Muscle layer of duodenum (tissue), 2 donors: ENCODE data around the gene SIGLEC11.

Source experiments
- H3K27ac ChIP-seq: one replicate; pipeline ENCODE4 v1.7.0; 2013; ENCODE audit warnings: mild to moderate bottlenecking, low read length
- H3K27me3 ChIP-seq: one replicate; pipeline ENCODE4 v1.7.0; 2013; ENCODE audit warnings: low read depth, mild to moderate bottlenecking, control low read depth, low read length
- H3K36me3 ChIP-seq, 2 donors: one replicate each; pipeline ENCODE4 v1.7.0; 2013; ENCODE audit warnings: low read length in 2 of 2, control low read depth in 1 of 2, mild to moderate bottlenecking in 1 of 2; ENCODE audit not compliant: insufficient read depth in 2 of 2, control insufficient read depth in 1 of 2
- H3K4me1 ChIP-seq, 2 donors: one replicate each; pipeline ENCODE4 v1.7.0; 2013; ENCODE audit warnings: low read length in 2 of 2, mild to moderate bottlenecking in 2 of 2, control low read depth in 1 of 2, moderate library complexity in 1 of 2; ENCODE audit not compliant: insufficient read depth in 2 of 2, control insufficient read depth in 1 of 2
- H3K4me3 ChIP-seq, 2 donors: one replicate each; pipeline ENCODE4 v1.7.0; 2013; ENCODE audit warnings: low read length in 2 of 2, low read depth in 1 of 2, mild to moderate bottlenecking in 1 of 2
- H3K9me3 ChIP-seq, 2 donors: one replicate each; pipeline ENCODE4 v1.7.0; 2013; ENCODE audit warnings: low read length in 2 of 2, control low read depth in 1 of 2, mild to moderate bottlenecking in 1 of 2; ENCODE audit not compliant: control insufficient read depth in 1 of 2
- donor health status: healthy.

SIGLEC11 gene

DNA sequence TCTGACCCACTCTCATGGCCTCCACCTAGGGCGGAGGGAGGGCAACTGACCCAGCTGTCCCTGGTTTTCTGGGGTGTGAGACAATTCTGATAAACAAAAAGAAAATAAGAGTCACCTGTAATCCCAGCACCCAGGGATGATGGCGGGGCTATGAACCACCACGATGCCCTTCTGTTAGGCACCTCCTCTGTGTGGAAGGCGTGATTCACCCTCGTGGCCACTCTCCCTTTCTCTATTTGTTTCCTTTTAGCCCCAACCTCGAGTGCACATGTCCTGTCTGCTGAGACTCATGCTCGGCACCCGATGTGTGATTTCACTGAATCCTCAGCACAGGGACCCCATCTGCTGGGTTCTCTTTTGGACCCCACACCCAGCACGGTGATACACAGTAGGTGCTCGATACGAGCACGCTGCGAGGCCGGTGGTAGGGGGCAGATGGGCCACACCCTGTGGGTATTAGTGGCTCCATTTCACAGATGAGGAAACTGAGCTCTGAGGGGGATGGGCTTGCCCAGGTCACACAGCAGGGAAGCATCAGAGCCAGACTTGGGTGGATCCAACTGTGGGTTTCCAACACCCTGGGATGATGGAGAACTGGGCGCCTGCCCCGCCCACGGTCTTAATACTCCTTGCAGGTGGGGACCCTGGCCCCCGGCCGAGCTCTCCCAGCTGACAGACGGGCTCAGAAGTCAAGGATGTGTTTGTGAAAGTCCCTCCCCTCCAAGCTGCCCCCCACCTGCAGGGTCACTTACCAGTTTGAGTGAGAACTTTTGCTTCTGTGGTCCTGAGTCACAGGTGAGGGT, 39.3 kb upstream of the SIGLEC11 start:
- no peak overlapping the region for H3K27ac ChIP-seq
- H3K4me1 ChIP-seq, result peaks cover 0 to 14% of the 10 kb centered on the region in 2 donors
- H3K27me3 ChIP-seq, result no peaks in the 10 kb centered on the region
- no peak overlapping the region for H3K4me3 ChIP-seq
- H3K9me3 ChIP-seq, result no peaks in the 10 kb centered on the region
- H3K36me3 ChIP-seq, result peaks cover 37 to 75% of the 10 kb centered on the region in 2 donors

DNA sequence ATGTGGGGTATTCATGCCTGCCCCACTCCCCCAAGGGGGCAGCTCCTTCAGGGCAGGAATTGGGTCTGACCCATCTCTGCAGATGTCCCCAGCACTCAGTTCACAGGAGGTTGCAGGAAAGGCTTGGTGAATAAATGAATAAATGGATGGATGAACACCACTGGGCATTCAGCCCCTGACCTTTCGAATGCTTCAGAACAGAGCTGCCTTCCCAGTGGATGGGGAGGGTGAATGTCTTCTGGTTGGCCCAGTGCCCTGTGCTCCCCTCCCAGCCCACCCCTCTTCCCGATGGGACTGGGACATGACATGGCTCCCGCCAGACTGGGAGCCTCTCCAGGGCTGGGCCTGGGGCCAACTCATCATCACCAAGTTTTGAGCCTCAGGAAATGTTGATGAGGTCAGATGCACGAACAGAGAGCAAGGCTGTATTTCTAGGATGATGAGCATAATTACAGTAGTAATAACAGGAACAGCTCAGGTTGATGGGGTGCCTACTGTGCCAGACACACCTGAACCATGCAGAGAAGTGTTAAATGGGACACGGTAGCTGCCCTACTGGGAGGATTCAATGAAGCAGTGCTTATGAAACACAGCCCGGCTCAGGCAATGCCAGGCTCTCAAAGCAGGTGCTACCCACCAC, 38.5 kb upstream of the SIGLEC11 start:
- H3K27me3 ChIP-seq, result no peaks in the 10 kb centered on the region
- H3K27ac ChIP-seq, result no peak overlapping the region
- H3K4me3 ChIP-seq, result no peak overlapping the region
- peaks cover 0 to 12% of the 10 kb centered on the region in 2 donors for H3K4me1 ChIP-seq
- H3K9me3 ChIP-seq, result no peaks in the 10 kb centered on the region
- peaks cover 42 to 82% of the 10 kb centered on the region in 2 donors for H3K36me3 ChIP-seq

DNA sequence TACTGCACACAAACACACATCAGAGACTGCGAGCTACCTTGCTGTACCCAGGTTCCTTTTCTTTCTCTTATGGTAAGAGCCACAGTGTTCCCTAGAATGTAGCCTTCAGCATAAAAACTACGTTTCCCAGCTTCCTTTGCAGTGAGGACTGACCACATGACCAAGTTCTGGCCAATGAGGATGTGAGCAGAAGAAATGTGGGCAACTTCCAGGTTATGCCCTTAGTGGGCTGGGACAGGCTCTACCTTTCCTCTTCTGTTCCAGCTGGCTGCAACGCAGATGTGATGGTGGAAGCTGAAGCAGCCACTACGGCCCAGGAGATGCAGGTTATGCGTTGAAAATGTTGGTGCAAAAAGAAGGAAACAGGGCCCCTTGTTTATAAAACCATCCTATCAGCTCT, 36.7 kb upstream of the SIGLEC11 start:
- H3K27ac ChIP-seq, result no peak overlapping the region
- no peaks in the 10 kb centered on the region for H3K9me3 ChIP-seq
- H3K4me3 ChIP-seq, result no peak overlapping the region
- H3K36me3 ChIP-seq, result peaks cover 51 to 87% of the 10 kb centered on the region in 2 donors
- H3K27me3 ChIP-seq, result no peaks in the 10 kb centered on the region
- no peaks in the 10 kb centered on the region for H3K4me1 ChIP-seq

DNA sequence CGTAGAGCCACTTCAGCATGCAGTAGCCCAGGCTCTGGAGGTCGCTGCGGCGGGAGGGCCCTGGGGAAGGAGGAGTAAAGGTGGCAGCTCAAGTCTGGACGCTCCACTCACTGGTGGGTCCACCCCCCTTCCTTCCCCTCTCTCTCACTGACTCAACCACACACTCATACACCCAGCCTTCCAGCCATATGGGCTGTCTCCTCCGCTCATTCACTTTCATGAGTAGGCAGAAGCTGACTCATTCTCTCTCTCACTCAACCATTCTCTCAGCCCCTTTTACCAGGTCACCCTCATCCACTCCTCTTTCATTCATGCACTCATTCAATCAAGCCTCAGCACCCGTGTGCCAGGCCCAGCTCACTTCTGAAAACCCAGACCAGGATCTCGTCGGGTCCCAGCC, 27.5 kb upstream of the SIGLEC11 start:
- Histone ChIP-seq H3K4me1 (no peaks in the 10 kb centered on the region), H3K4me3 (no peak overlapping the region), H3K27me3 (no peaks in the 10 kb centered on the region), H3K9me3 (no peaks in the 10 kb centered on the region), H3K27ac (no peak overlapping the region), H3K36me3 (peaks cover 39 to 82% of the 10 kb centered on the region in 2 donors)

DNA sequence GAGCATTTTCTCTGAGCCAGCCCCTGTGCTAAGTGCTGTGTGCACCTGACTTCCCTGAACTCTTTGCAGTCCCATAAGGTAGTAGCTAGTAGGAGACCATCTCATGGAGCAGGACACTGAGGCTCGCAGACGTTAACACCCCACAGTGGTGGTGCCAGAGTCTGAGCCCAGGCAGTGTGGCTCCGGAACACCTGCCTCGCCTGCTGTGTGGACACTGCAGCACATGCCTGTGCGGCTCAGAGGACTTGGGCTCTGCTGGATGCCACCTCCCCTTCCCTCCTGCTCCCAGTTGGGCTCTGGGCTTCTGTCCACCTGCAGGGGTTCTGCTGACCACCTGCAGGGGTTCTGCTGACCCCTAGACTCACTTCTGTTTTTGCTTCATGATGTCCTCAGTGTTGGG, 27.0 kb upstream of the SIGLEC11 start:
- no peaks in the 10 kb centered on the region for H3K4me1 ChIP-seq
- H3K9me3 ChIP-seq, result no peaks in the 10 kb centered on the region
- H3K36me3 ChIP-seq, result peaks cover 39 to 83% of the 10 kb centered on the region in 2 donors
- no peaks in the 10 kb centered on the region for H3K27me3 ChIP-seq
- no peak overlapping the region for H3K4me3 ChIP-seq
- no peak overlapping the region for H3K27ac ChIP-seq

DNA sequence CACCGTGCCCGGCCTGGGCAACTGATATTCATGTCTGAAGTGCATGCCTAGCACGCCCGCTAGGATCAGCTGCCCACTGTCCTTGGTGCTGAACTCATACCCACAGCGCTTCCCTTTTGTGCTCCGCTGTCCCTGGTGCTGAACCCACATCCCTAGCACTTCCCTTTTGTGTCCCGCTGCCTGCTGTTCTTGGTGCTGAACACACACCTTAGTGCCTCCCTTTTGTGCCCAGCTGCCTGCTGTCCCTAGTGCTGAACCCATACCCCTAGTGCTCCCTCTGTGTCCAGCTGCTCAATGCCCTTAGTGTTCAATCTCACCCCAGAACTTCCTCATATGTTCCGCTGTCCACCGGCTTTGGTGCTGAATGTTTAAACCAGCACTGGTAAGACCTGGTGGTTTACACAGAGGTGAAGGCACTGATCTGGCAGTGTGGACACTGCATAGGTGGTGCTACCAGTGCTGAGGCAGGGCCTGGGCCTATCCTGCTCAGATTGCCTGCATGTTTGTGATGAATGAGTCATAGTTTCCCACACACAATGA, 26.3 kb upstream of the SIGLEC11 start:
- no peaks in the 10 kb centered on the region for H3K27me3 ChIP-seq
- H3K9me3 ChIP-seq, result no peaks in the 10 kb centered on the region
- H3K36me3 ChIP-seq, result peaks cover 44 to 78% of the 10 kb centered on the region in 2 donors
- H3K27ac ChIP-seq, result no peak overlapping the region
- no peak overlapping the region for H3K4me3 ChIP-seq
- H3K4me1 ChIP-seq, result no peaks in the 10 kb centered on the region

DNA sequence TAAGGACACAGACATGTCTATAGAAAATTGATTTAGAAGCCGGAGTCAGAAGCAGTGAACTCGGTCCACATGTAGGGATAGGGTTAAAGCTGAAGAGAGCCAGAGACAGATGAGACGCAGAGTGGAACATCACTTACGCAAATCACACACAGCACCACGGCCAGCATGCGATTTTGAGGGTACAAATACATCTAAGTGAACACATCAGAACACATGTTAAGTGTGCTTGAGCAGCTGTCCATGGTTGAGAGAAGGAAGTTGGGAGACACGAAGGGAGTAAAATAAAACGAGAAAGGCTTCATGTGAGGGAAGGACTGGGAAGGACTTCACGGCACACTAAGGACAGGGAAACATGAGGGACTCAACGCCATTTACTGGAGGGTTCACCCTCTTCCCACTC, 25.4 kb upstream of the SIGLEC11 start:
- Histone ChIP-seq H3K36me3 (peaks cover 50 to 77% of the 10 kb centered on the region in 2 donors), H3K4me3 (no peak overlapping the region), H3K4me1 (no peaks in the 10 kb centered on the region), H3K27ac (no peak overlapping the region), H3K27me3 (no peaks in the 10 kb centered on the region), H3K9me3 (no peaks in the 10 kb centered on the region)

DNA sequence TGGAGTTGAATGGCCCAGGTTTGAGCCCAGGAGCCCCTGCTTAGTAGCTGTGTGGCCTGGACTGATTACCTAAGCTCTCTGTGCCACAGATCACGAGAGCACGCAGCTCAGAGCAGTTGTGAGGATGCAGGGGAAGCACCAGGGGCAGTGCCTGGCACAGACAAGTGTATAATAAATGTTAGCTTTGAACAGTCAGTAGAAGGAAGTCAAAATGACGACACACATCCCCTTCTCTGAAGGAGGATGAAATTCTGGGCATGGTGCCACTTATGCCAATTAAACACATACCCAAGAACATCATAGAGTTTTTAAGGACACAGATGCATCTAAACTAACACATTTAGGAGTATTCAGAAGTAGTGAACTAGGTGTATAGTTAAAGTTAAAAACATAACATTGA, 24.9 kb upstream of the SIGLEC11 start:
- Histone ChIP-seq H3K27me3 (no peaks in the 10 kb centered on the region), H3K4me1 (no peaks in the 10 kb centered on the region), H3K4me3 (no peak overlapping the region), H3K27ac (no peak overlapping the region), H3K9me3 (no peaks in the 10 kb centered on the region), H3K36me3 (peaks cover 50 to 78% of the 10 kb centered on the region in 2 donors)

DNA sequence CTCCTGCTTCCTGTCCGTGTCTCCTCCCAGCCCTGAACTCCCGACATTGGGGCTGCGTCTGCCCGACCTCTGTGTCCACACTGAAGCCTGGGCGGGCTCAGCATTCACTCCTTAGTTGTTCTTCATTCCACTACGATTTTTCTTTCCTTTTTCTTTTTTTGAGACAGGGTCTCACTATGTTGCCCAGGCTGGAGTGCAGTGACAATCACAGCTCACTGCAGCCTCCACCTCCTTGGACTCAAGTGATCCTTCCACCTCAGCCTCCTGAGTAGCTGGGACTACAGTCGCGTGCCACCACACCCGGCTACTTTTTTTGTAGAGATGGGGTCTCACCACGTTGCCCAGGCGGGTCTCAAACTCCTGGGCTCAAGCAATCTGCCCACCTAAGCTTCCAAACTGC, 23.5 kb upstream of the SIGLEC11 start:
- Histone ChIP-seq H3K36me3 (peaks cover 48 to 74% of the 10 kb centered on the region in 2 donors), H3K27ac (no peak overlapping the region), H3K27me3 (no peaks in the 10 kb centered on the region), H3K9me3 (no peaks in the 10 kb centered on the region), H3K4me3 (no peak overlapping the region), H3K4me1 (no peaks in the 10 kb centered on the region)

DNA sequence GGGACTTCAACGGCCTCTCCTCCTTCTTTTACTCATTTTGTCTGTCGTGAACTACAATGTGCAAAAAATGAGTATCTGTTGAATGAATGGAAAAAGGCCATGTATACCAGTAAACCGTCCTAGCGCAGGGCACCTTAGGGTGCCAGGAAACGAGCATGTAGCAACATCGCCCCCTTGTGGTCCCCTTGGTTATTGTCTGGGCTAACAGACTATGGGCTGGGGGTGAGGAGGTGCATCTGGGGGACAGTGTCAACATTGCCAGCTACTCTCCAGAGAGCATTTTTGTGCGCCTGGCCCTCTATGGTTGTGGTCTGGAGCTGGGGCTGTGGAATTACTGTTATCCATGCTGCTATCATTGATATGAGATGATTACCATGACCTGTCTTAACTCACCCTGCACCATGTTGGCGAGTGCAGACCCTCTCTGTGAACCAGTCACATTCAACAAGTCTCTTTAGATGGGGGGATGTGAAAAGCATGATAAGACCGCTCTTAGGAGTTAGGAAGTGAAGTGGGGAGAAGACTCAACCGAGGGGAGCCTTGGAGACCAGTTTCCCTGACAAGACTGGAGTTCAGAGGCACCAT, 22.8 kb upstream of the SIGLEC11 start:
- H3K36me3 ChIP-seq, result peaks cover 44 to 74% of the 10 kb centered on the region in 2 donors
- H3K9me3 ChIP-seq, result no peaks in the 10 kb centered on the region
- no peak overlapping the region for H3K4me3 ChIP-seq
- no peaks in the 10 kb centered on the region for H3K27me3 ChIP-seq
- no peaks in the 10 kb centered on the region for H3K4me1 ChIP-seq
- no peak overlapping the region for H3K27ac ChIP-seq
